BJ (cell line): Measurements from ENCODE around the gene RAB1B. TPM values are rescaled to one million over a fixed set of nuclear protein-coding genes. Genes with fewer than 3 reads are reported as not detected.
A peak's percentile ranks its signal among the peaks of the same experiment; 100 is the strongest.

Source experiments
- CTCF ChIA-PET: fragments of 350-600 bp; formaldehyde crosslinking; extraction: SDS; loops from one replicate; lab custom pipeline; 2021; ENCODE audit warnings: antibody characterized with exemption, inconsistent platforms; lab: Yijun Ruan, JAX
- POLR2A ChIA-PET: fragments of 300-600 bp; sonication (Branson Sonifier 250); formaldehyde crosslinking; extraction: SDS; loops from one replicate; lab custom pipeline; 2021; ENCODE audit warnings: antibody characterized with exemption; lab: Charles Lee
- DNase-seq: peaks from one replicate; pipeline ENCODE4 v3.0.0-alpha.2; 2011; ENCODE audit warnings: low read depth
- H3K27me3 ChIP-seq: 2 replicates; pipeline ENCODE4 v1.6.0; 2011; ENCODE audit warnings: low read length; ENCODE audit not compliant: control insufficient read depth, insufficient read depth
- H3K36me3 ChIP-seq: 2 replicates; pipeline ENCODE4 v1.5.1; 2011; ENCODE audit warnings: low read length; ENCODE audit not compliant: control insufficient read depth, insufficient read depth
- H3K4me3 ChIP-seq: 2 replicates; pipeline ENCODE4 v1.5.1; 2011; ENCODE audit warnings: low read depth, mild to moderate bottlenecking, control low read depth, low read length
- CTCF ChIP-seq: IDR thresholded peaks from 2 replicates; pipeline ENCODE4 v1.5.1; 2011; ENCODE audit warnings: low read depth, mild to moderate bottlenecking, control low read depth, inconsistent platforms, low read length, moderate library complexity; ENCODE audit not compliant: insufficient read depth
- polyA plus RNA-seq: library from polyadenylated mRNA; depleted of rRNA; stranded (reverse); fragments of >200 nt; gene quantifications from 2 replicates; pipeline ENCODE4 v1.2.3, GENCODE V29; 2011

Gene RAB1B
- polyA plus RNA-seq, 1 experiment = 251 TPM

GRCh38 chr11:66264383-66264782 lies 4.1 kb upstream of the RAB1B start:
- no peaks in the 10 kb centered on the region for H3K27me3 ChIP-seq
- DNase-seq = no peak
- no peak for TF ChIP-seq CTCF
- no peak overlapping the region for H3K4me3 ChIP-seq
- POLR2A ChIA-PET = interaction anchor here (0.5 kb wide), 1 partner anchor 367 kb away, joined by 6 read pairs; no protein-coding TSS in a partner anchor
- CTCF ChIA-PET = interaction anchor here (0.6 kb wide), 1 partner anchor 274 kb away, joined by 5 read pairs; no protein-coding TSS in a partner anchor
- peaks cover 39% of the 10 kb centered on the region for H3K36me3 ChIP-seq

GRCh38 chr11:66264914-66265313 lies 3.5 kb upstream of the RAB1B start:
- Histone ChIP-seq H3K27me3 (no peaks in the 10 kb centered on the region), H3K36me3 (peaks cover 38% of the 10 kb centered on the region), H3K4me3 (no peak overlapping the region)
- CTCF ChIA-PET = interaction anchor here (1.7 kb wide), 1 partner anchor 18 kb away, joined by 3 read pairs; no protein-coding TSS in a partner anchor
- TF ChIP-seq CTCF = peak; percentile 41
- no peak for DNase-seq
- POLR2A ChIA-PET = interaction anchor here (0.6 kb wide), 1 partner anchor 196 kb away, joined by 3 read pairs; no protein-coding TSS in a partner anchor

GRCh38 chr11:66265531-66266377 lies 2.7 kb upstream of the RAB1B start:
- Histone ChIP-seq H3K36me3 (peaks cover 38% of the 10 kb centered on the region), H3K4me3 (no peak overlapping the region), H3K27me3 (no peaks in the 10 kb centered on the region)
- DNase-seq = no peak
- POLR2A ChIA-PET = interaction anchor here (0.6 kb wide), 2 partner anchors 197 to 354 kb away, joined by 3 read pairs; no protein-coding TSS in a partner anchor
- CTCF ChIA-PET = interaction anchor here (0.5 to 8.7 kb wide), 4 partner anchors 16 to 168 kb away, joined by 3 to 60 read pairs (median 3); no protein-coding TSS in a partner anchor
- no peak for TF ChIP-seq CTCF

- no peak for TF ChIP-seq CTCF
- ChIA-PET CTCF (interaction anchor here (0.6 to 8.7 kb wide), 4 partner anchors 15 to 575 kb away, joined by 3 to 60 read pairs (median 3); no protein-coding TSS in a partner anchor), POLR2A (interaction anchor here (0.6 kb wide), 3 partner anchors 23 to 355 kb away, joined by 3 read pairs; partner anchors contain the start of gene YIF1A)
- DNase-seq = no peak
- Histone ChIP-seq H3K4me3 (peak overlapping the region; percentile 92; the same call in 1 of the 2 replicates), H3K36me3 (peaks cover 33% of the 10 kb centered on the region), H3K27me3 (no peaks in the 10 kb centered on the region)
Measured at GRCh38 chr11:66266378-66267038, 1.9 kb upstream of the RAB1B start.

- H3K4me3 ChIP-seq = peak overlapping the region; percentile 92
- TF ChIP-seq CTCF = no peak
- ChIA-PET CTCF (interaction anchor here (1.5 to 8.7 kb wide), 3 partner anchors 15 to 46 kb away, joined by 3 to 60 read pairs (median 6); partner anchors contain the start of gene YIF1A), POLR2A (interaction anchor here (0.6 to 1.1 kb wide), 2 partner anchors 22 to 222 kb away, joined by 3 to 7 read pairs; partner anchors contain the start of gene YIF1A)
- no peak for DNase-seq
- peaks cover 33% of the 10 kb centered on the region for H3K36me3 ChIP-seq
- H3K27me3 ChIP-seq = no peaks in the 10 kb centered on the region
Measured at GRCh38 chr11:66267039-66267378, 1.4 kb upstream of the RAB1B start.
